HG02678 (cell line): ENCODE results near the gene SPTBN5.

Source experiments
- ATAC-seq: cut with Tn5 transposase; IDR thresholded peaks from one replicate; pipeline ENCODE4 v1.9.1; 2021; ENCODE audit warnings: mild to moderate bottlenecking, moderate library complexity; ENCODE audit not compliant: unreplicated experiment

SPTBN5 gene

DNA sequence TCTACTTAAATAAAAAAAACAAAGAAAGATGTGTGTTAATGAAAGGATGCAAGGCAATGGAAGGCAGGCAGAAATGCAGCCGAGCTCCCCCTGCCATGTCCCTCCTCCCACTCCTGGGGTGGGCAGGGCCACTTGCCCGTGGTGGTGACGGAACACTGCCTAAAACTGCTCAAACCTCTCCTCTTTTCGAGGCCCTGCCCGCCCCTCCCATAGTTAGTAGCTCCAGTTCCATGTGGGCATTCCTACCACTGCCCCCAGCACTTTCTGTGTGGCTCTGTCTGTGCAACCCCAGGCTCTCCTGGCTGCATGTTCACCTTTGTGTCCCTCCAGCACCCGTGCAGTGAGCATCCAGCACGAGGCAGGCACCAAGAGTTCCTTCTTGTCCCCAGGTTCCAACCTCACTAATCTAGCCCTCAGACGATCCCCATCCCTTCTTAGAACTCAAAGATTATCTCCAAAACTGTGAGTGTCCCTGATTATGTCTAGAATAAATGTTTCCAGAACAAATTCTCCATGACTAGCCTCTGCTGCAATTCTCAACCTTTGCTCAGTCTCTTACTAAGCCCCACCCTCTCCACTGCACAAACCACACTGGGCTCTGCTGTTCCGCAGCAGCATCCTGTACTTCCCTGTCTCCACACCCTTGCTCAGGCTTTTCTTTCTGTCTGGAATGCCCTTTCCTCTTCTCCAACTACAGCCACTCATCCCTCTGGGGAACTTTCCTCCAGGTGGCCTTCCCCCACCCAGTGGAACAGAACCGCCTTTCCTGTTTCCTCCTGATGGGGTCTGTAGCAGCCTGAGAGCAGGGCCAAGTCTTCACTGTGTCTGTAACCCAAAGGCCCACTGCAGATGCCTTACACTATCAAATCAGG lies 32.6 kb upstream of the SPTBN5 start:
- no peak for ATAC-seq

DNA sequence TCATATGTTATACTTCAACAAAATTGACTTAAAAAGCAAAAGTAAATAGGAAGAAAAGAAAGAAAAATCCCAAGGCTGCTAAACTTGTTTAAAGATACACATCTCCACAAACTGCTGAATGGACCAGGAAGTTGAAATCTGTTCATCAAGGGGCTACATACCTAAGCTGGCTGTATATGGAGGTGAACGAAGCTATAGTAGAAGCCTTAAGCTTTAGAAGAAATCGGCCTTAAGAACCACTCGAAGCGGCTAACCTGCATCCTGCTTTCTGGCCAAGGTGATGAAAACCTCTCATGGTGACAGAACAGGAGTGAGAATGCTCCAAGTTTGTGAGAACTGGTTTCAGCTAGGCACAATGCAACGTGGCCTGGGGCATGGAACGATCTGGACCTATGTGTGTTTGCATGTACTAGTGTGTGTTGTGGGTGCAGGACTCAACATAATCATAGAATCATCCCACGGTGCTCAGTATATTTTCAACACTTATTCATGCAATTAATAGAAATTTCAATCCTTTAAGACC lies 31.3 kb upstream of the SPTBN5 start:
- no peak for ATAC-seq

DNA sequence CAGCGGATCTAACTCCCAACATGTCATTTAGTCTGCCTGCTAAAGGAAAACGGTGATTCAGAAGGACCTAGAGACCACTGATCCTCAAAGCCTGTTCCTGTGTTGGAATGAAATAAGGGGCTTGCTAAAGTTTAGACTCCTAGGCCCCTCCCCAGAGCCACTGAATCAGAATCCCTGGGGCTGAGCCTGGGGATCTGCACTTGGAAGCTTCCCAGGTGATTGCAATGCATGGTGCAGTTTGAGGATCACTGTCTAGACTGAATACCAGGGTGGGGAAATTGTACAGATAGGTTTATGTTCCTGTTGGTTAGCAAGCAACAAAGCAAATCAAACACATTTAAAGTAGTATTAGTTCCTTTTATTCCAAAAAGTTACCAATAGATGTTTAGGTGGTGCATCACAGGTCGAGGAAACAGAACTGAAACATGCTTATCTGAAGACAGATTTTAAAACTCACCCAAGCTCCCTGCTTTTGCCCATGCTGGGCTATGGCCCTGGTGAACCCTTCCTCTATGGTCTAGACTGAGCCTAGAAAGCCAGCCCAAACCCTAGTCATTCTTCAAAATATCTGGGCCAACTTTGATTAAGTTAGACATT lies 29.6 kb upstream of the SPTBN5 start:
- ATAC-seq = no peak

- no peak for ATAC-seq
Measured at GRCh38 chr15:41922353-41922752, 28.5 kb upstream of the SPTBN5 start.

GRCh38 chr15:41921639-41922038 lies 27.8 kb upstream of the SPTBN5 start:
- no peak for ATAC-seq

DNA sequence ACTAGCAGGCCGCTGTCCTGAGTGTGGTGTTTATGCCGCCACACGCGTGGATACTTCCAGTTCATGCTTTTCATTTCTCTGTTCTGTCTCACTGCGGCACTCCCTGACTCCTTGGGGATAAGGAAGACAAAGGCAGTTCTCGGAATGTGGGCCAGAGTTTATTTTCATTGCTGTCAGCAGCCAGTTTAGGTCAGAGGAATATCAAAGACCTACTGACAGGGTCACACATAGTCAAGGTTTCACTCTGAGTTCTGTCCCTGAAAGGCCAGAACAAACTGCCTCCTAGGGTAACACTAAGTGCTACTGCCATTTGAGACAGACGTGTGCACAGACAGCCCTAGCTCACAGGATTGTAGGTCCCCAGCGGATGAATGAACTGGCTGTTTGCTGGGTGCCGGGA lies 27.3 kb upstream of the SPTBN5 start:
- ATAC-seq = no peak

GRCh38 chr15:41919954-41920538 lies 26.2 kb upstream of the SPTBN5 start:
- ATAC-seq = no peak

- ATAC-seq = no peak
Measured at GRCh38 chr15:41919201-41919820, 25.5 kb upstream of the SPTBN5 start.

- ATAC-seq = no peak
Measured at GRCh38 chr15:41918506-41919126, 24.8 kb upstream of the SPTBN5 start.

- ATAC-seq = no peak
Measured at GRCh38 chr15:41917767-41918430, 24.0 kb upstream of the SPTBN5 start.

GRCh38 chr15:41915255-41915994 lies 21.6 kb upstream of the SPTBN5 start:
- no peak for ATAC-seq

DNA sequence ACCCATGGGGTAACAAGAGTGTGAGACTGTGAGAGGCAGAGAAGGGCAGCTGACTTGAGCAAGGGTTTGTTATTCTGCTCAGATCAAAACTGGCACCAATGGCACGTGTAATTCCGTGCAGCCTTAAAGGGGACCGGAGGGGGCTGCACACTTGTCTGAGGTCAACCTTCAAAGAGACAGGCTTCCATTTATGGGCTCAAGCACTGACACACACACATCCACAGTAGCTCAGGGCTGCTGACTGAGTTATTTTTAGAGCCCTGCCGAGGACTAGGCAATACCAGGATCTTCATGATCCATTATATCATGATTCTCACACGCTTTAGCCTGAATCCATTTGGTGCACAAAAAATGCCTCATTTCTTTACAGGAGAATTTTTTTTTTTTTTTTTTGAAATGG lies 20.6 kb upstream of the SPTBN5 start:
- ATAC-seq = no peak

- no peak for ATAC-seq
Measured at GRCh38 chr15:41913256-41913655, 19.4 kb upstream of the SPTBN5 start.

GRCh38 chr15:41911691-41912345 lies 18.0 kb upstream of the SPTBN5 start:
- no peak for ATAC-seq

- no peak for ATAC-seq
Measured at GRCh38 chr15:41908736-41909461, 15.0 kb upstream of the SPTBN5 start.

DNA sequence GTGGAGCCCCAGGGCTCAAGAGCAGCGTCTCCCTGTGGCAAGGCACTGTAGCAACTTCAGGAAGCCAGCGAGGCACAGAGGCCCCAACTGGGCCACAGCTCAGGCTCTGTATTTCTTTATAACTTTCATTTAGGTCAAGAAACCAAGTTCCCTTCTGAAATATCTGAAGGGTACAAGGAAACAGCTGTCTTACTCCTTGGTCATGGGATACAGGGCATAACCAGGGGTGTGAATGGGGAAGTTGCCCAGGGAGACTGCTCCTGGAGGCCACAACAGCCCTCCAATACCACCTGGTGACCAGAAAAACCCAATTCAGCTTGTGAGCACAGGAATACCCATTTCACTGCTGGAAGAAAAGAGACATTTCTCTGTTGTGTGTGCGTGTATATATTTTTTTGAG lies 13.3 kb upstream of the SPTBN5 start:
- ATAC-seq = no peak

DNA sequence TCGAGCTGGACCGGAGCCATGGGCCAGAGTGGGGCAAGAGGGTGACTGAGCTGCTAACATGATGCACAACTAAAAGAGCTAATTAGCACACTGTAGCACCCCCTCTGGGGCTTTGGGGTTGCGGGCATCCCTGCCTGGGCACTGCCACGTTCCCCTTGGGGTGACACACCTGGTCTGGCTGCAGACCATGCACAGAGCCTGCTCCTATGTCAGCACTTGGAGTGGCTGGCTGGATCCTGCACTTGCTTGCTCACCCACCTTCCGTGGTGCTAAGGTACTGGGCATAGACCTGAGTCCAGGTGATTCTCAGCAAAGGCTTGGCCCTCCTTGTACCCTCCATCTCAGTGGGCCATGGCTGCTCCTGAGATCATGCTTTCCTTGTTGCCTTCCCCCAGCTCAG lies 12.8 kb upstream of the SPTBN5 start:
- no peak for ATAC-seq

GRCh38 chr15:41905036-41905793 lies 11.4 kb upstream of the SPTBN5 start:
- peak; percentile 10 for ATAC-seq
